ENCODE results near the gene SMURF1.
"Not testable (repeated sequence)": the region's sequence is repeated elsewhere in the genome, so short reads cannot be mapped to it uniquely, and the experiment has no call there.

SMURF1 gene

DNA sequence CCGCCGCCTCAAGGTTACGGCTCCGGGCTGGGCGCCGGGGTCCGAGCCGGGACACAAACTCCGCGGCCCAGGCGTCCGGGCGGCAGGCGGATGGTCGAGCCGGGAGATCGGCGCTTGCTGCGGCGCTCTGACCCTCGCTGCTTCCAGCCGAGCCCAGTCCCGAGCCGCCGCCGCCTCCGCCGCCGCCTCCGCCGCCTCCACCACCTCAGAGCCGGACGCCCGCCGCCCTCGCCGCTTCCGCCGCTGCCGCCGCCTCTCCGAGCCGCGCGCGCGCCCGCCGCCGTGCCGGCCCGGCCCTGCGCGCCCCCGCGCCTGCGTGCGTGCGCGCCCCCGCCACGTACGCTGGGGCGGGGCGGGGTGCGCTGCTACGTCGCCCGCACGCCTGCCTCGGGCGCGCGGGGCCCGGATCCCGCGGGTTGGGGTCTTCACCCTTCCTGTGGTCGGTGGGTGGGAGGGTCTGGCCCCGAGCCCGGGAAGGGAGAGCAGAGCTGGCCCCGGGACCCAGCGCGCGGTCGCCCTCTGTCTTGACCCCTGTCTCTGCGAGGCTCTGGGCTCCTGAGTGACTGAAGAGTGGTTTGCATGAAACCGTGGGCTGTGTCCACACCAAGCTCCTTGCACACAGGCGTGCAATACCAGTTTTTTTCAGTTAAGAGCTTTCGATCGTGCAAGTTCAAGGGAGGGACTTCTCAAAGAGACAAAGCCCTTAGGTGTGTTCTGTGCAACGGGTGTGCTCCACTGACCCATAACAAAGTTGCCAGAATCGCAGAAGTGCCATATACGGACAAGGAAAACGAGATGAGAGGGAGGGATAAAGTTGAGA lies at the start of gene SMURF1:
Gene SMURF1 (minus strand): TSS at position 256 of the 820 bp plus-strand sequence. CDS start 328 bp downstream, outside the sequence.
- peak; percentile 42 to 46 for DNase-seq (ENCODE audit: low read depth in 2 of 2)

- no peak for DNase-seq (ENCODE audit: low read depth in 2 of 2)
Measured at GRCh38 chr7:99191869-99192596, 48.1 kb upstream of the SMURF1 start.

DNA sequence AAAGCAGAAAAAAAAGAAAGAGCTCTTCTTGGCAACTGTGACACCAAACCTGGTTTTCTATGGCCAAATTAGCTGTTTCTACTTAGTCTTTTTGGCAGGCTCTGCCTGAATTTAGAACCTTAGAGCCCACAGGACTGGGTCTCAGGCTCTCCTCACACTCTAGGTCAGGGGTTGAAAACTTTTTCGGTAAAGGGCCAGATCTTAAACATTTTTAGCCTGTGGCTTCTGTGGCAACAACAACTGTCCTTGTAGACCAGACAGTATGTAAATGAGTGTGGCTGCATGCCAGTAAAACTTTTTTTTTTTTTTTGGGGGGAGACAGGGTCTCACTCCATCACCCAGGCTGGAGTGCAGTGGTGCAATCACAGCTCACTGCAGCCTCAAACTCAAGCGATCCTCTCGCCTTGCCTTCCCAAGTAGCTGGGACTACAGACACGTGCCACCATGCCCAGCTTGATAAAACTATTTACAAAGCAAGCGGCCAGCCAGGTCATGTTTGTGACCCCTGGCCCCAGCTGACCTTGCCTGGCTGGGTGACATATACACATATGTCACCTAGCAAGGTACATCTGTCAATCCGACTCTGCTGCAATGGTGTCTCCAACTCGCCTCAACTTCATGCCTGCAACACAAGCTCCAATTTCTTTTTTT lies 46.6 kb upstream of the SMURF1 start:
- DNase-seq (ENCODE audit: low read depth in 2 of 2), result no peak

DNA sequence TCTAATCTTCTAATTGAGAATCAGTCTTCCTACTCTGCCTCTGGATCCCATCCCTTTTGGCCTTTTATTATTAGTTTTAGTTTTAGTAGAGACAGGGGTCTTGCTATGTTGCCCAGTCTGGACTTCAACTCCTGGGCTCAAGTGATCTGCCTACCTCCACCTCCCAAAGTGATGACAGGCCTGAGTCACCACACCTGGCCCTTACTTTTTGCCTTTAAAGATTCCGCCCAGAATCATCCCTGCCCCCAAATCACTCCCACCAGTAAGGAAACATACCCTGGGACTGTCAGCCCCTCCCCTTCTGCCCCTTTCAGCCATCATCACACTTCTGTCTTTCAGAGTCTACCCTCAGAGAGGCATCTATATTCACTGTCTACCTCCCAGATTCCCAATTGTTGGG lies 45.3 kb upstream of the SMURF1 start:
- no peak for DNase-seq (ENCODE audit: low read depth in 2 of 2)

- no peak for DNase-seq (ENCODE audit: low read depth in 2 of 2)
Measured at GRCh38 chr7:99188221-99188620, 44.3 kb upstream of the SMURF1 start.

- DNase-seq (ENCODE audit: low read depth in 2 of 2), result no peak
Measured at GRCh38 chr7:99184532-99185218, 40.8 kb upstream of the SMURF1 start.

- DNase-seq (ENCODE audit: low read depth in 2 of 2), result no peak
Measured at GRCh38 chr7:99180067-99180650, 36.3 kb upstream of the SMURF1 start.

DNA sequence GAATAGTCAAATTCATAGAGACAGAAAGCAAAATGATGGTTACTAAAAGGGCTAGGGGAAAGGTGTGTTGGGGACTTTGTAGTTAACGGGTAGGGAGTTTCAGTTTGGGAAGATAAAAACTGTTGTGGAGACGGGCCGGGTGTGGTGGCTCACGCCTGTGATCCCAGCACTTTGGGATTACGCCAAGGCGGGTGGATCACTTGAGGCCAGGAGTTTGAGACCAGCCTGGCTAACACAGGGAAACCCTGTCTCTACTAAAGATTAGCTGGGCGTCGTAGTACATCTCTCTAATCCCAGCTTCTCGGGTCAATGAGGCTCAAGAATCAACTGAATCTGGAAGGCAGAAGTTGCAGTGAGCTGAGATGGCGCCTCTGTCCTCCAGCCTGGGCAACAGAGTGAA lies 33.3 kb upstream of the SMURF1 start:
- no peak for DNase-seq (ENCODE audit: low read depth in 2 of 2)

DNA sequence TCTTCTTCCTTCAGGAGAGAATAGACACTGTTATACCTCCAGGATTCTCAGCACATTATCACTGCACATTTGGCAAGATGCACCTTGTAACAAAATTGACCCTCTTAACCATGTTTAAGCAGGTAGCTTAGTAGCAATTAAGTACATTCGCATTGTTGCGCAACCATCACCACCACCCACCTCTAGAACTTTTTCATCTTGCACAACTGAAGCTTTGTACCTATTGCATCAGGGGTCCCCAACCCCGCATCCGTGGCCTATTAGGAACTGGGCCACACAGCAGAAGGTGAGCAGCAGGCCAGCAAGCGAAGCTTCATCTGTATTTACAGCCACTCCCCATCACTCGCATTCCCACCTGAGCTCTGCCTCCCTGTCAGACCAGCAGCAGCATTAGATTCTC lies 29.9 kb upstream of the SMURF1 start:
- DNase-seq (ENCODE audit: low read depth in 2 of 2), result no peak

- no peak for DNase-seq (ENCODE audit: low read depth in 2 of 2)
Measured at GRCh38 chr7:99171731-99172130, 27.8 kb upstream of the SMURF1 start.

DNA sequence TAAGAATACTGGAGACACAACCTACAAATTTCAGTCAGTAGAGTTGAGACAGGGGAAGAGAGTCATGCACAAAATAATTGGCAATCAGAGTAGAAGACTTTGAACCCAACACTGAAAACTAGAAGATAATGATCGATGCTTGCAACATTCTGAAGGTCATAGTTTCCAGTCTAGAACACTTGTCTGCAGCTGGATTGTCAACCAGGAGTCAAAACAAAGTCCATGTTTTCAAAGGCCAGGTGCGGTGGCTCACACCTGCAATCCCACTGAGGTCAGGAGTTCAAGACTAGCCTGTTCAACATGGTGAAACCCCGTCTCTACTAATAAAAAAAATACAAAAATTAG lies 26.8 kb upstream of the SMURF1 start:
- no peak for DNase-seq (ENCODE audit: low read depth in 2 of 2)

DNA sequence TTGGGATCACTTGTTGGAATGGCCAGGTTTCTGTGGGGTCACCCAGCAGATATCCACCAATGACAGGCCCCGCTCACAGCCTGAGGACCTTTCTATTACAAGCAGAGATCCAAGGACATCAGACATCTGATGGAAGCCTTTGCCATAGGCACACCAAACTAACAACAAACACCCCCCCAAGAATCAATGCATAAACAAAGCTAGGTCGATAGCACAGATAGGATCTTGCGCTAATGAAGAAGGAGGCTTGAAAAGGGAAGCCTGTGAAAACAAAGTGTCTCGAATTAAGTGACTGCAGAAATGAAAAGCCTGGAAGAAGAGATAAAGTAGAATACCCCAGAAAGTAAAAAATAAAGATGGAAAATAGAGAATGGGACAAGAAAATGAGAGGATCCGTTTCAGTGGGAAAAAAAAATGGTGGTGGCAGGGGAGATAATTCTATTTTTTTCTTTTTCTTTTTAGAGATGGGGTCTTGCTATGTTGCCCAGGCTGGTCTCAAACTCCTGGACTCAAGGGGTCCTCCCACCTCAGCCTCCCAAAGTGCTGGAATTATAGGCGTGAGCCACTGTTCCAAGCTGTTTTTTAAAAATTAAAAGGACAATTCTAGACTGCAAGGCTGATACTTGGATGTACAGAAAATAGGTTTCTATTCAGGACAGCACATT lies 26.3 kb upstream of the SMURF1 start:
- no peak for DNase-seq (ENCODE audit: low read depth in 2 of 2)

DNA sequence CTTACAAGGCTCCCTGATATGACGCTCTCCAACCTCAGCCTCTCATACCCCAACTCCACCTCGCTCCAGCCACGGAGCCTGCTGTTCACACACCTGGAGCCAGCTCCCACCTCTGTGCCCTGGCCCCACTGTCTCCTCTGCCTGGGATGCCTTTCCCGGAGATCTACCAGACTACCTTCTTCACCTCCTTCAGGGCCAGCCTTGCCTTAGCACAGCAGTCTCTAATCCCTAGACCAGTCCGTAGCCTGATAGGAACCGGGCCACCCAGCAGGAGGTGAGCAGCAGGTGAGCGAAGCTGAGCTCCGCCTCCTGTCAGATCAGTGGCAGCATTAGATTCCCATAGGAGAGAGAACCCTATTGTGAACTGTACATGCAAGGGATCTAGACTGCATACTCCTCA lies 23.2 kb upstream of the SMURF1 start:
- DNase-seq (ENCODE audit: low read depth in 2 of 2), result no peak

DNA sequence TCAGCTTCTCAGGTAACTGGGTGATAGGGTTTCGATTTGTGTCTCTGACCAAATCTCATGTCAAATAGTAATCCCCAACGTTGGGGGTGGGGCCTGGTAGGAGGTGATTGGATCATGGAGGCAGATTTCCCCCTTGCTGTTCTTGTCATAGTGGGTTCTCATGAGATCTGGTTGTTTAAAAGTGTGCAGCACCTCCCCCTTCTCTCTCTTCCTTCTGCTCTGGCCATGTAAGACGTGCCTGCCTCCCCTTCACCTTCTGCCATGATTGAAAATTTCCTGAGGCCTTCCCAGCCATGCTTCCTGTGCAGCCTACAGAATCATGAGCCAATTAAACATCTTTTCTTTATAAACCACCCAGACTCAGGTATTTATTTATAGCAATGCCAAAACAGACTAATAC lies 21.9 kb upstream of the SMURF1 start:
- DNase-seq (ENCODE audit: low read depth in 2 of 2), result no peak

- DNase-seq (ENCODE audit: low read depth in 2 of 2), result not testable (repeated sequence)
Measured at GRCh38 chr7:99163669-99164068, 19.8 kb upstream of the SMURF1 start.

- no peak for DNase-seq (ENCODE audit: low read depth in 2 of 2)
Measured at GRCh38 chr7:99156649-99157048, 12.7 kb upstream of the SMURF1 start.

DNA sequence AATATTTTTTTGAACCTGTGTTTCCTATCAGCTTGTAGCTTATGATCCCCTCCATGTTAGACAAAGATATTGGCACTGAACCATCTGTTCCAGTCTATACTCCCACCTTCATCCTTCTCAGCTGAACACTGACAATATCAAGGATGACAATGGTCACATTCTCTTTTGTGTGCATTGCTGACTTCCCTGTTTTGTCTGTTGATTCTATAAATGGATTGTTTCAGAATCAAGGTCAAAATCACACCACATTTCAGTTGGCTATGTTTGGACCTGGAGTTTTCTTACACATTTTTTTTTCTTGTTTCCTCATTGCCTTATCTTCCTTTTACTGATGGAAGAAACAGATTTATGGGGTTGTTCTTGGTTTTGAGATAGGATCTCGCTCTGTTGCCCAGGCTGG lies 11.3 kb upstream of the SMURF1 start:
- DNase-seq (ENCODE audit: low read depth in 2 of 2), result no peak

GRCh38 chr7:99146979-99147378 lies 3.1 kb upstream of the SMURF1 start:
- DNase-seq (ENCODE audit: low read depth in 2 of 2), result no peak

DNA sequence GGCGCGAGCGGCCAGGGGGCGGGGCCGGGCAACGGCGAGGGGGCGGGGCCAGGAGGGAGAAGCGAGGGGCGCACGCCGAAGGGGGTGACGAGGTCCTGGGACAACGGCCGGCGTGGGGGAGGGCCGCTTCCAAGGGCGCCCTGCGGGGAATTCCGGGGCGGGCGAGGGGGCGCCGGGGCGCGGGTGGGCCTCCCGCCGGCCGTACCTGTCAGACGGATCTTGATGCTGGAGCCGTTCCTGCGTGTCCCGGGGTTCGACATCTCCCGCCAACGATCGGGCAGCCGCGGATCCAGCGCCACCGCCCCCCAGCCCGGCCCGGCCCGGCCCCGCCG lies 421 bp downstream of the SMURF1 start:
- no peak for DNase-seq (ENCODE audit: low read depth in 2 of 2)

GRCh38 chr7:99142727-99143520 lies 984 bp downstream of the SMURF1 start:
- peak; percentile 62 to 75 for DNase-seq (ENCODE audit: low read depth in 2 of 2)
